GM18907 (cell line): ENCODE measurements around the gene CBY2.
"Not testable (repeated sequence)": the region's sequence is repeated elsewhere in the genome, so short reads cannot be mapped to it uniquely, and the experiment has no call there.

Experiments
- ATAC-seq: cut with Tn5 transposase; IDR thresholded peaks from one replicate; pipeline ENCODE4 v1.9.1; 2021; ENCODE audit warnings: mild to moderate bottlenecking, moderate library complexity; ENCODE audit not compliant: unreplicated experiment

Gene CBY2

GRCh38 chr13:45702088-45702487 is at the start of gene CBY2:
Gene CBY2, plus strand, starts transcription at chr13:45702320. Its CDS starts 71 bp downstream, at chr13:45702391.
- peak; percentile 12 for ATAC-seq

GRCh38 chr13:45654633-45655349 is 47.3 kb upstream of the CBY2 start:
- no peak for ATAC-seq

- ATAC-seq = no peak
Observed at GRCh38 chr13:45658586-45659235, 43.4 kb upstream of the CBY2 start.

GRCh38 chr13:45659536-45659935 is 42.6 kb upstream of the CBY2 start:
- ATAC-seq = no peak

- not testable (repeated sequence) for ATAC-seq
Observed at GRCh38 chr13:45660458-45660857, 41.7 kb upstream of the CBY2 start.

GRCh38 chr13:45662162-45662561 is 40.0 kb upstream of the CBY2 start:
- no peak for ATAC-seq

GRCh38 chr13:45662903-45663302 is 39.2 kb upstream of the CBY2 start:
- not testable (repeated sequence) for ATAC-seq

- not testable (repeated sequence) for ATAC-seq
Observed at GRCh38 chr13:45669626-45670025, 32.5 kb upstream of the CBY2 start.

GRCh38 chr13:45670189-45670885 is 31.8 kb upstream of the CBY2 start:
- ATAC-seq = no peak

- no peak for ATAC-seq
Observed at GRCh38 chr13:45674908-45675307, 27.2 kb upstream of the CBY2 start.

GRCh38 chr13:45678282-45678681 is 23.8 kb upstream of the CBY2 start:
- no peak for ATAC-seq

- no peak for ATAC-seq
Observed at GRCh38 chr13:45681113-45681512, 21.0 kb upstream of the CBY2 start.

GRCh38 chr13:45682494-45683008 is 19.6 kb upstream of the CBY2 start:
- ATAC-seq = no peak

GRCh38 chr13:45683701-45684100 is 18.4 kb upstream of the CBY2 start:
- ATAC-seq = no peak

- ATAC-seq = no peak
Observed at GRCh38 chr13:45688577-45688976, 13.5 kb upstream of the CBY2 start.

GRCh38 chr13:45690636-45691035 is 11.5 kb upstream of the CBY2 start:
- ATAC-seq = no peak

GRCh38 chr13:45691251-45691650 is 10.9 kb upstream of the CBY2 start:
- no peak for ATAC-seq

GRCh38 chr13:45691667-45692066 is 10.5 kb upstream of the CBY2 start:
- no peak for ATAC-seq

GRCh38 chr13:45695198-45695730 is 6.9 kb upstream of the CBY2 start:
- ATAC-seq = peak; percentile 54

GRCh38 chr13:45696610-45697226 is 5.4 kb upstream of the CBY2 start:
- peak; percentile 47 for ATAC-seq
